Testis (tissue), 3 donors: ENCODE results near the gene VASH1. TPM values are rescaled to one million over a fixed set of nuclear protein-coding genes. Genes with fewer than 3 reads are reported as not detected.

Experiments
- DNase-seq: peaks from one replicate; pipeline ENCODE4 v3.0.0-alpha.2; 2019
- H3K27ac ChIP-seq, 2 donors: fragments of 200-600 bp; sonication (generic); one replicate each; pipeline ENCODE4 v1.5.1; 2019
- H3K27me3 ChIP-seq: fragments of 200-600 bp; sonication (generic); one replicate; pipeline ENCODE4 v1.5.1; 2019
- H3K36me3 ChIP-seq: fragments of 200-600 bp; sonication (generic); one replicate; pipeline ENCODE4 v1.5.1; 2017; ENCODE audit warnings: low read depth; ENCODE audit errors: missing control alignments
- H3K4me1 ChIP-seq: fragments of 200-600 bp; sonication (generic); one replicate; pipeline ENCODE4 v1.5.1; 2019
- H3K4me3 ChIP-seq, 2 donors: fragments of 200-600 bp; sonication (generic); one replicate each; pipeline ENCODE4 v1.5.1; 2017 to 2019
- H3K9me3 ChIP-seq: fragments of 200-600 bp; sonication (generic); one replicate; pipeline ENCODE4 v1.5.1; 2017
- POLR2A ChIP-seq: fragments of 450-650 bp; IDR thresholded peaks from one replicate; pipeline ENCODE4 v1.6.1; 2017; ENCODE audit warnings: antibody characterized with exemption, mild to moderate bottlenecking, moderate library complexity
- WGBS, 2 donors: methylation state at CpG; one replicate each; pipeline ENCODE4 v1.1.5; 2018; 5-methylcytosine and 5-hydroxymethylcytosine counted together
- intact Hi-C: fragments of 100-400 bp; cut with DNase I; formaldehyde crosslinking; loops from one replicate; pipeline ENCODE4 v1.15.1; 2023; ENCODE audit warnings: low total_unique reads
- polyA plus RNA-seq: library from polyadenylated mRNA; stranded (reverse); fragments of 350-450 nt; fragmentation: Illumina TruSeq; extraction: RNeasy Lipid Tissue Mini Kit (QIAGEN cat#74804); gene quantifications from one replicate; pipeline ENCODE4 v1.2.3, GENCODE V29; 2014; ENCODE audit warnings: low read depth, low replicate concordance; ENCODE audit not compliant: insufficient read depth
- total RNA-seq, 2 donors: library from RNA; depleted of rRNA; stranded (reverse); fragments of >200 nt; gene quantifications; one replicate each; pipeline ENCODE4 v1.2.3, GENCODE V29; 2016
- TF ChIP-seq, protein P1 (sequence below), 3 experiments: fragments of 450-650 bp in 2 of 3; fragments of 200-600 bp in 1 of 3; sonication (generic) in 1 of 3; IDR thresholded peaks; one replicate each; pipeline ENCODE4 v1.5.1; 2016 to 2019; ENCODE audit warnings: antibody characterized with exemption in 3 of 3, mild to moderate bottlenecking in 2 of 3, moderate library complexity in 1 of 3

VASH1 gene
- total and polyA plus RNA-seq, 3 donors from 2014 or later: 26.6 to 32.0 (median 31.7) TPM

DNA sequence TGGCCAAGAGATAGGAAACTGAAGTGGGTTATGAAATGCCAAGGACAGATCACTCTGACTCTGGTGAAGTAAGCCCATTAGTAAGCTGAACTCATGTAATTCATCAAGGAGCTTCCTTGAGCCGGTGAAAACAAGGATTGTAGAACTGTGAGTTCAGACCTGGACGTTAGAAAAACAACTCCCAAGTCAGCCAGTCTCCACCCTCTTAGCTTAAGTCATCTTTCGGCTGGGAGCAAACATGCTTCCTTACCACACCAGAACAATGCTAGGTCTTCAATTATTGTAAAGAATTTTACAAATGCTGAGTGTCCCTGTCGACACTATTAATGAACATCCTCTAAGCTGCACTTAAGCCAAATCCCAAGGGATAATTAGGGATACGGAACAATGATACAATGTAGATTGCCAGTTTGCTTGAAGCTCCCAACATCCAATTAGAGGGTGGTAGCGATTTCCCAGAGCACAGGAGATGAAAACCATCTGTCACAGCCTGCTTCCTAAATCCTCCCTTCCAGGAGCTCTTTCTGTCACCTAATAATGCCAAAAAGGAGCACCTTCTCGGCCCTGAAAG, 45.7 kb upstream of the VASH1 start:
- intact Hi-C loops: no loop called here
- no peak overlapping the region for H3K4me3 ChIP-seq
- TF ChIP-seq POLR2A: no peak
- TF ChIP-seq, protein P1, sequence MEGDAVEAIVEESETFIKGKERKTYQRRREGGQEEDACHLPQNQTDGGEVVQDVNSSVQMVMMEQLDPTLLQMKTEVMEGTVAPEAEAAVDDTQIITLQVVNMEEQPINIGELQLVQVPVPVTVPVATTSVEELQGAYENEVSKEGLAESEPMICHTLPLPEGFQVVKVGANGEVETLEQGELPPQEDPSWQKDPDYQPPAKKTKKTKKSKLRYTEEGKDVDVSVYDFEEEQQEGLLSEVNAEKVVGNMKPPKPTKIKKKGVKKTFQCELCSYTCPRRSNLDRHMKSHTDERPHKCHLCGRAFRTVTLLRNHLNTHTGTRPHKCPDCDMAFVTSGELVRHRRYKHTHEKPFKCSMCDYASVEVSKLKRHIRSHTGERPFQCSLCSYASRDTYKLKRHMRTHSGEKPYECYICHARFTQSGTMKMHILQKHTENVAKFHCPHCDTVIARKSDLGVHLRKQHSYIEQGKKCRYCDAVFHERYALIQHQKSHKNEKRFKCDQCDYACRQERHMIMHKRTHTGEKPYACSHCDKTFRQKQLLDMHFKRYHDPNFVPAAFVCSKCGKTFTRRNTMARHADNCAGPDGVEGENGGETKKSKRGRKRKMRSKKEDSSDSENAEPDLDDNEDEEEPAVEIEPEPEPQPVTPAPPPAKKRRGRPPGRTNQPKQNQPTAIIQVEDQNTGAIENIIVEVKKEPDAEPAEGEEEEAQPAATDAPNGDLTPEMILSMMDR (IDR thresholded peaks at IDR 0.05): no peak
- H3K4me1 ChIP-seq: peaks cover 29% of the 10 kb centered on the region
- no peaks in the 10 kb centered on the region for H3K27me3 ChIP-seq
- WGBS, 2 donors: 27 to 30% methylated on average over 7 of the region's 7 CpGs
- no peaks in the 10 kb centered on the region for H3K36me3 ChIP-seq
- no peak for DNase-seq
- no peaks in the 10 kb centered on the region for H3K9me3 ChIP-seq
- peak overlapping the region in 1 of 2 donors; percentile 68 for H3K27ac ChIP-seq

- Histone ChIP-seq H3K4me3 (no peak overlapping the region), H3K27me3 (no peaks in the 10 kb centered on the region), H3K4me1 (peaks cover 31% of the 10 kb centered on the region), H3K36me3 (no peaks in the 10 kb centered on the region), H3K27ac (no peak overlapping the region), H3K9me3 (no peaks in the 10 kb centered on the region)
- WGBS, 2 donors: 55 to 56% methylated on average over 4 of the region's 4 CpGs
- no peak for DNase-seq
- intact Hi-C loops: no loop called here
- TF ChIP-seq POLR2A: no peak
- TF ChIP-seq, protein P1 (IDR thresholded peaks at IDR 0.05): no peak
These were observed 45.0 kb upstream of the VASH1 start for GRCh38 chr14:76716285-76716684.

GRCh38 chr14:76717508-76718290, 43.6 kb upstream of the VASH1 start:
- intact Hi-C loops: no loop called here

GRCh38 chr14:76718306-76719040, 42.8 kb upstream of the VASH1 start:
- WGBS, 2 donors: 78 to 81% methylated on average over 6 of the region's 6 CpGs
- no peak for DNase-seq
- intact Hi-C loops: no loop called here
- TF ChIP-seq, protein P1 (IDR thresholded peaks at IDR 0.05): no peak
- no peak for TF ChIP-seq POLR2A
- Histone ChIP-seq H3K4me3 (no peak overlapping the region), H3K9me3 (no peaks in the 10 kb centered on the region), H3K36me3 (no peaks in the 10 kb centered on the region), H3K4me1 (peaks cover 31% of the 10 kb centered on the region), H3K27ac (no peak overlapping the region), H3K27me3 (no peaks in the 10 kb centered on the region)

More at GRCh38 chr14:76717508-76718290, 43.6 kb upstream of the VASH1 start:
- no peak for TF ChIP-seq POLR2A
- TF ChIP-seq, protein P1 (IDR thresholded peaks at IDR 0.05): no peak
- DNase-seq: no peak
- H3K27me3 ChIP-seq: no peaks in the 10 kb centered on the region
- peaks cover 31% of the 10 kb centered on the region for H3K4me1 ChIP-seq
- no peak overlapping the region for H3K27ac ChIP-seq
- no peak overlapping the region for H3K4me3 ChIP-seq
- H3K9me3 ChIP-seq: no peaks in the 10 kb centered on the region
- 90% methylated on average over 8 to 9 of the region's 9 CpGs for WGBS, 2 donors
- H3K36me3 ChIP-seq: no peaks in the 10 kb centered on the region
